CD14-positive monocyte (primary cell): Measurements from ENCODE around the gene HTR3A. TPM values are rescaled to one million over a fixed set of nuclear protein-coding genes. Genes with fewer than 3 reads are reported as not detected.

Source experiments
- DNase-seq, 3 donors: peaks; one replicate each; pipeline ENCODE4 v3.0.0-alpha.2; 2011 to 2022
- H2AFZ ChIP-seq: 2 replicates; pipeline ENCODE4 v1.6.0; 2012; ENCODE audit warnings: mild to moderate bottlenecking, low read depth, low read length, inconsistent platforms; ENCODE audit not compliant: insufficient read depth, poor library complexity, severe bottlenecking
- H3K27ac ChIP-seq, 2 donors: 1 replicate in 1 of 2; 2 replicates in 1 of 2; pipeline ENCODE4 v1.5.1; 2012 to 2013; ENCODE audit warnings: low read length in 2 of 2, control low read depth in 1 of 2, inconsistent platforms in 1 of 2, low read depth in 1 of 2, mild to moderate bottlenecking in 1 of 2
- H3K27me3 ChIP-seq, 2 donors: one replicate each; pipeline versions ENCODE4 v1.6.0 to v1.6.1; 2011 to 2013; ENCODE audit warnings: low read length in 2 of 2; ENCODE audit not compliant: control insufficient read depth in 2 of 2, insufficient read depth in 2 of 2
- H3K36me3 ChIP-seq, 2 donors: replicated peaks in 1 of 2; 1 replicate in 1 of 2; 2 replicates in 1 of 2; pipeline versions ENCODE4 v1.5.1 to v1.6.1; 2012 to 2013; ENCODE audit warnings: low read length in 2 of 2, control low read depth in 1 of 2, inconsistent platforms in 1 of 2, mild to moderate bottlenecking in 1 of 2; ENCODE audit not compliant: insufficient read depth in 2 of 2, control insufficient read depth in 1 of 2
- H3K4me1 ChIP-seq, 2 donors: 1 replicate in 1 of 2; 2 replicates in 1 of 2; pipeline versions ENCODE4 v1.5.1 to v1.6.1; 2012 to 2013; ENCODE audit warnings: low read length in 2 of 2, control low read depth in 1 of 2, inconsistent platforms in 1 of 2, mild to moderate bottlenecking in 1 of 2, moderate library complexity in 1 of 2; ENCODE audit not compliant: insufficient read depth in 2 of 2, control insufficient read depth in 1 of 2
- H3K4me2 ChIP-seq: replicated peaks from 2 replicates; pipeline ENCODE3; 2012; ENCODE audit warnings: low read length, moderate library complexity, mild to moderate bottlenecking; ENCODE audit not compliant: poor library complexity, severe bottlenecking; ENCODE audit errors: extremely low read depth
- H3K4me3 ChIP-seq, 3 experiments: fragments of 200-600 bp in 1 of 3; sonication (generic) in 1 of 3; replicated peaks in 1 of 3; 1 replicate in 2 of 3; 2 replicates in 1 of 3; pipeline ENCODE4 v1.5.1; 2011 to 2013; ENCODE audit warnings: low read length in 3 of 3, mild to moderate bottlenecking in 3 of 3, control low read depth in 2 of 3, low read depth in 2 of 3, inconsistent platforms in 1 of 3, moderate library complexity in 1 of 3
- H3K79me2 ChIP-seq: 2 replicates; pipeline ENCODE4 v1.6.0; 2012; ENCODE audit warnings: mild to moderate bottlenecking, control low read depth, inconsistent platforms, low read length, moderate library complexity; ENCODE audit not compliant: insufficient read depth
- H3K9ac ChIP-seq: 2 replicates; pipeline ENCODE4 v1.6.0; 2017; ENCODE audit warnings: low read length, mild to moderate bottlenecking; ENCODE audit not compliant: insufficient read depth, poor library complexity, severe bottlenecking
- H3K9me3 ChIP-seq, 2 donors: replicated peaks in 1 of 2; 1 replicate in 1 of 2; 2 replicates in 1 of 2; pipeline versions ENCODE4 v1.5.1 to v1.6.1; 2012 to 2013; ENCODE audit warnings: low read length in 2 of 2, control low read depth in 1 of 2; ENCODE audit not compliant: control insufficient read depth in 1 of 2, insufficient read depth in 1 of 2
- H4K20me1 ChIP-seq: 2 replicates; pipeline ENCODE4 v1.6.0; 2012; ENCODE audit warnings: mild to moderate bottlenecking, low read length, control low read depth, moderate library complexity; ENCODE audit not compliant: insufficient read depth
- H3K27ac Mint-ChIP-seq, 7 donors: one replicate each; pipeline ENCODE4 v1.8.0; 2020; ENCODE audit warnings: mild to moderate bottlenecking in 7 of 7, mixed read lengths in 7 of 7, moderate library complexity in 6 of 7, inconsistent platforms in 2 of 7
- H3K27me3 Mint-ChIP-seq, 3 donors: one replicate each; pipeline ENCODE4 v1.8.0; 2021 to 2022; ENCODE audit warnings: low read depth in 3 of 3, mild to moderate bottlenecking in 3 of 3, mixed read lengths in 3 of 3, moderate library complexity in 3 of 3, inconsistent platforms in 1 of 3
- H3K36me3 Mint-ChIP-seq, 2 donors: one replicate each; pipeline ENCODE4 v1.8.0; 2020; ENCODE audit warnings: mixed read lengths in 2 of 2, inconsistent platforms in 1 of 2, mild to moderate bottlenecking in 1 of 2
- H3K4me1 Mint-ChIP-seq: one replicate; pipeline ENCODE4 v1.8.0; 2020; ENCODE audit warnings: mild to moderate bottlenecking, mixed read lengths
- H3K4me3 Mint-ChIP-seq, 2 donors: one replicate each; pipeline ENCODE4 v1.8.0; 2020; ENCODE audit warnings: mild to moderate bottlenecking in 2 of 2, mixed read lengths in 2 of 2, moderate library complexity in 1 of 2
- H3K9me3 Mint-ChIP-seq, 7 donors: one replicate each; pipeline ENCODE4 v1.8.0; 2020 to 2022; ENCODE audit warnings: mixed read lengths in 7 of 7, mild to moderate bottlenecking in 6 of 7, moderate library complexity in 6 of 7, inconsistent platforms in 2 of 7
- WGBS: methylation state at CpG from one replicate; pipeline ENCODE4 v1.1.5; 2013; ENCODE audit warnings: missing lambda C conversion rate; ENCODE audit not compliant: insufficient coverage; 5-methylcytosine and 5-hydroxymethylcytosine counted together
- intact Hi-C, 2 donors: fragments of 100-400 bp; cut with micrococcal nuclease; formaldehyde crosslinking; loops; one replicate each; pipeline versions ENCODE4 v1.15.0 to v1.15.1; 2023
- polyA plus RNA-seq, 3 donors: library from polyadenylated mRNA; depleted of rRNA in 1 of 3; unstranded in 2 of 3; stranded (reverse) in 1 of 3; fragments of 300-500 nt in 2 of 3; fragments of >200 nt in 1 of 3; fragmentation: Illumina TruSeq in 2 of 3; gene quantifications; 1 replicate in 2 of 3; 2 replicates in 1 of 3; pipeline ENCODE4 v1.2.3, GENCODE V29; 2012 to 2021
- TF ChIP-seq, protein P1 (sequence below): fragments of 200-600 bp; IDR thresholded peaks from one replicate; pipeline ENCODE4 v1.8.0; 2022; ENCODE audit warnings: antibody characterized with exemption, mild to moderate bottlenecking

Gene HTR3A
- polyA plus RNA-seq, 3 donors = not detected

DNA sequence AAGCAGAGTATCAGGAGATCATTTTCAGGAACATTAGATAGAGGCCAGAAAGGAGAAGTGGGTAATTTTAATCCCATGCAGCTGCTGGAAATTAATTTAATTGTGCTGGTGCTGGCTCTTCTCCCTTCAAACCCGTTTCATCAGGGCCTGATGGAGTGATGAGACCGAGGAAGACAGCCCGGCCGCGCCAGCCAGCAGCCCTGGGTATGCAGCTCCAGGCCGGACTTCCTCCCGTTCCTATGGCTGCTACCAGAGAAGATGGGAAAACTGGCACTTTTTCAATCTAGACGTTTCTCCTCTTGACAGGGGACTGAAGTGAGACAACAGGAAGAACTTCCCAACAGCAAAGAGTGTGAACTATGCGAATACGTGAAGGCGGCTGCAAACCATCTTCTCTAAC lies 60.0 kb downstream of the HTR3A start:
- Histone ChIP-seq H3K79me2 (no peaks in the 10 kb centered on the region), H3K4me1 (peaks cover 25% of the 10 kb centered on the region in 2 donors), H3K9me3 (no peaks in the 10 kb centered on the region), H4K20me1 (no peaks in the 10 kb centered on the region), H3K27ac (no peak overlapping the region), H3K36me3 (no peaks in the 10 kb centered on the region), H3K4me2 (no peak overlapping the region), H3K4me3 (no peak overlapping the region), H3K27me3 (peaks cover 0 to 4% of the 10 kb centered on the region in 2 donors), H2AFZ (no peak overlapping the region), H3K9ac (no peak overlapping the region)
- DNase-seq = no peak
- 89% methylated on average over 9 of the region's 11 CpGs for WGBS
- H3K4me1 Mint-ChIP-seq = peaks cover 29% of the 10 kb centered on the region
- no peak overlapping the region for H3K4me3 Mint-ChIP-seq
- no peaks in the 10 kb centered on the region for H3K9me3 Mint-ChIP-seq
- intact Hi-C loops = loop anchor here (5.0 kb wide), 2 partner anchors 142 to 147 kb away; no protein-coding TSS in a partner anchor
- TF ChIP-seq, protein P1, sequence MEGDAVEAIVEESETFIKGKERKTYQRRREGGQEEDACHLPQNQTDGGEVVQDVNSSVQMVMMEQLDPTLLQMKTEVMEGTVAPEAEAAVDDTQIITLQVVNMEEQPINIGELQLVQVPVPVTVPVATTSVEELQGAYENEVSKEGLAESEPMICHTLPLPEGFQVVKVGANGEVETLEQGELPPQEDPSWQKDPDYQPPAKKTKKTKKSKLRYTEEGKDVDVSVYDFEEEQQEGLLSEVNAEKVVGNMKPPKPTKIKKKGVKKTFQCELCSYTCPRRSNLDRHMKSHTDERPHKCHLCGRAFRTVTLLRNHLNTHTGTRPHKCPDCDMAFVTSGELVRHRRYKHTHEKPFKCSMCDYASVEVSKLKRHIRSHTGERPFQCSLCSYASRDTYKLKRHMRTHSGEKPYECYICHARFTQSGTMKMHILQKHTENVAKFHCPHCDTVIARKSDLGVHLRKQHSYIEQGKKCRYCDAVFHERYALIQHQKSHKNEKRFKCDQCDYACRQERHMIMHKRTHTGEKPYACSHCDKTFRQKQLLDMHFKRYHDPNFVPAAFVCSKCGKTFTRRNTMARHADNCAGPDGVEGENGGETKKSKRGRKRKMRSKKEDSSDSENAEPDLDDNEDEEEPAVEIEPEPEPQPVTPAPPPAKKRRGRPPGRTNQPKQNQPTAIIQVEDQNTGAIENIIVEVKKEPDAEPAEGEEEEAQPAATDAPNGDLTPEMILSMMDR = no peak
- peaks cover 8 to 17% (median 11%) of the 10 kb centered on the region in 3 donors for H3K27me3 Mint-ChIP-seq
- no peak overlapping the region for H3K27ac Mint-ChIP-seq
- H3K36me3 Mint-ChIP-seq = no peaks in the 10 kb centered on the region

DNA sequence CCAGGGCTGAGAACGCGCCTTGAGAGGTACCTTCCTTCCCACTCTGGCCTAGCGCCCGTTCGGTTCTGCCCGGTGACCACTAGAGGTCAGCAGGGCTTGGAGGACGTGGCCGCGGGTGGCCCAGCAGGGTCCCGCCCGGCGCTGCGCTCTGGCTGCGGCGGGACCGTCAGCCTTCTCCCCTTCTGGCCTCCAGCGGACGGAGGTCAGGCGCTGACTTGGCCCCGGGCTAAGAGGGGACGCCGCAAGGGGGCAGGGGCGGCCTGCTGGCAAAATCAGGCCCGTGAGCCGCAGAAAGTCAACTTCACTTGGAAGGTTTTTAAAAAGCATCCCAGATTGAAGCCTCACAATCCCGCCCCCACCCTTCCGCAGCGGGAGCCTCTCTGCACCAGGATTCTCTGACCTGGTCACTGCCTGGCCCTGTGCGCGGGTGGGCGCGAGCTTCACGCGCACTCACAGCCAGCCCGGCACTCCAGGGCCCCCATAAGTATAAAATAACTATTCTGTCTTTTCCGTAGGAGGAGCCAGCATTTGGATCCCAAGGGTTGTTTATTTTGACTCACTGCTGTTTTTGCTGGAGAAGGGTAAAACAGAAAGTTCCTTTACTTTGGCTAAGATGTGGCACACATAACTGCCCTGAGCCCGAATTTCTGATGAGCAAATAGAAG lies 61.4 kb downstream of the HTR3A start:
- H3K9me3 ChIP-seq = no peaks in the 10 kb centered on the region
- H3K4me1 Mint-ChIP-seq = peaks cover 25% of the 10 kb centered on the region
- peak overlapping the region; percentile 85 for H2AFZ ChIP-seq
- no peaks in the 10 kb centered on the region for H3K9me3 Mint-ChIP-seq
- H4K20me1 ChIP-seq = no peaks in the 10 kb centered on the region
- peak overlapping the region in 2 of 3 experiments; percentile 13 to 68 for H3K4me3 ChIP-seq
- H3K9ac ChIP-seq = peak overlapping the region; percentile 36
- intact Hi-C loops = loop anchor here (1.0 to 5.0 kb wide), 4 partner anchors 141 to 225 kb away; no protein-coding TSS in a partner anchor
- H3K4me2 ChIP-seq = peak overlapping the region; percentile 71
- H3K36me3 Mint-ChIP-seq = no peaks in the 10 kb centered on the region
- peaks cover 8 to 11% (median 9%) of the 10 kb centered on the region in 3 donors for H3K27me3 Mint-ChIP-seq
- TF ChIP-seq, protein P1 = peak; percentile 89
- peaks cover 21 to 24% of the 10 kb centered on the region in 2 donors for H3K4me1 ChIP-seq
- no peaks in the 10 kb centered on the region for H3K79me2 ChIP-seq
- H3K4me3 Mint-ChIP-seq = peak overlapping the region; percentile 31 to 71
- H3K36me3 ChIP-seq = no peaks in the 10 kb centered on the region
- peak; percentile 61 to 72 (median 69) for DNase-seq
- H3K27ac Mint-ChIP-seq = no peak overlapping the region
- WGBS = 4% methylated on average over 31 of the region's 37 CpGs
- H3K27me3 ChIP-seq = peaks cover 0 to 4% of the 10 kb centered on the region in 2 donors
- H3K27ac ChIP-seq = no peak overlapping the region
